ENCODE data around the gene DICER1. TPM values are rescaled to one million over a fixed set of nuclear protein-coding genes. Genes with fewer than 3 reads are reported as not detected.
A peak's percentile ranks its signal among the peaks of the same experiment; 100 is the strongest.

Gene DICER1
- total RNA-seq, 1 donor from 2014 or later: 118 TPM

GRCh38 chr14:95147597-95147996, 9.7 kb downstream of the DICER1 start:
- Mint-ChIP-seq H3K9me3 (ENCODE audit: low read depth) (peaks cover 15% of the 10 kb centered on the region), H3K36me3 (ENCODE audit: insufficient read depth) (peaks cover 20% of the 10 kb centered on the region), H3K27ac (no peak overlapping the region), H3K4me1 (ENCODE audit: low read depth) (peaks cover 25% of the 10 kb centered on the region), H3K27me3 (no peaks in the 10 kb centered on the region), H3K4me3 (ENCODE audit: low read depth) (no peak overlapping the region)
- TF ChIP-seq, protein P1, sequence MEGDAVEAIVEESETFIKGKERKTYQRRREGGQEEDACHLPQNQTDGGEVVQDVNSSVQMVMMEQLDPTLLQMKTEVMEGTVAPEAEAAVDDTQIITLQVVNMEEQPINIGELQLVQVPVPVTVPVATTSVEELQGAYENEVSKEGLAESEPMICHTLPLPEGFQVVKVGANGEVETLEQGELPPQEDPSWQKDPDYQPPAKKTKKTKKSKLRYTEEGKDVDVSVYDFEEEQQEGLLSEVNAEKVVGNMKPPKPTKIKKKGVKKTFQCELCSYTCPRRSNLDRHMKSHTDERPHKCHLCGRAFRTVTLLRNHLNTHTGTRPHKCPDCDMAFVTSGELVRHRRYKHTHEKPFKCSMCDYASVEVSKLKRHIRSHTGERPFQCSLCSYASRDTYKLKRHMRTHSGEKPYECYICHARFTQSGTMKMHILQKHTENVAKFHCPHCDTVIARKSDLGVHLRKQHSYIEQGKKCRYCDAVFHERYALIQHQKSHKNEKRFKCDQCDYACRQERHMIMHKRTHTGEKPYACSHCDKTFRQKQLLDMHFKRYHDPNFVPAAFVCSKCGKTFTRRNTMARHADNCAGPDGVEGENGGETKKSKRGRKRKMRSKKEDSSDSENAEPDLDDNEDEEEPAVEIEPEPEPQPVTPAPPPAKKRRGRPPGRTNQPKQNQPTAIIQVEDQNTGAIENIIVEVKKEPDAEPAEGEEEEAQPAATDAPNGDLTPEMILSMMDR (IDR thresholded peaks at IDR 0.05; ENCODE audit: unreplicated experiment): no peak
- DNase-seq (ENCODE audit: low spot score, unreplicated experiment): no peak

- Mint-ChIP-seq H3K4me1 (ENCODE audit: low read depth) (peaks cover 24% of the 10 kb centered on the region), H3K4me3 (ENCODE audit: low read depth) (no peak overlapping the region), H3K9me3 (ENCODE audit: low read depth) (peaks cover 15% of the 10 kb centered on the region), H3K27me3 (no peaks in the 10 kb centered on the region), H3K36me3 (ENCODE audit: insufficient read depth) (peaks cover 20% of the 10 kb centered on the region), H3K27ac (peak overlapping the region; percentile 70)
- TF ChIP-seq, protein P1 (IDR thresholded peaks at IDR 0.05; ENCODE audit: unreplicated experiment): no peak
- no peak for DNase-seq (ENCODE audit: low spot score, unreplicated experiment)
These were observed 11.1 kb downstream of the DICER1 start for GRCh38 chr14:95146079-95146771.

- no peak for DNase-seq (ENCODE audit: low spot score, unreplicated experiment)
- Mint-ChIP-seq H3K27me3 (no peaks in the 10 kb centered on the region), H3K36me3 (ENCODE audit: insufficient read depth) (peaks cover 20% of the 10 kb centered on the region), H3K27ac (no peak overlapping the region), H3K4me1 (ENCODE audit: low read depth) (peaks cover 27% of the 10 kb centered on the region), H3K4me3 (ENCODE audit: low read depth) (no peak overlapping the region), H3K9me3 (ENCODE audit: low read depth) (peaks cover 15% of the 10 kb centered on the region)
- TF ChIP-seq, protein P1 (IDR thresholded peaks at IDR 0.05; ENCODE audit: unreplicated experiment): no peak
These were observed 12.5 kb downstream of the DICER1 start for GRCh38 chr14:95144849-95145248.

- DNase-seq (ENCODE audit: low spot score, unreplicated experiment): no peak
- H3K9me3 Mint-ChIP-seq (ENCODE audit: low read depth): peaks cover 15% of the 10 kb centered on the region
- H3K27me3 Mint-ChIP-seq: no peaks in the 10 kb centered on the region
- no peak overlapping the region for H3K4me3 Mint-ChIP-seq (ENCODE audit: low read depth)
- peaks cover 26% of the 10 kb centered on the region for H3K4me1 Mint-ChIP-seq (ENCODE audit: low read depth)
- TF ChIP-seq, protein P1 (IDR thresholded peaks at IDR 0.05; ENCODE audit: unreplicated experiment): no peak
- H3K27ac Mint-ChIP-seq: no peak overlapping the region
- peaks cover 20% of the 10 kb centered on the region for H3K36me3 Mint-ChIP-seq (ENCODE audit: insufficient read depth)
These were observed 13.3 kb downstream of the DICER1 start for GRCh38 chr14:95143808-95144620.

DNA sequence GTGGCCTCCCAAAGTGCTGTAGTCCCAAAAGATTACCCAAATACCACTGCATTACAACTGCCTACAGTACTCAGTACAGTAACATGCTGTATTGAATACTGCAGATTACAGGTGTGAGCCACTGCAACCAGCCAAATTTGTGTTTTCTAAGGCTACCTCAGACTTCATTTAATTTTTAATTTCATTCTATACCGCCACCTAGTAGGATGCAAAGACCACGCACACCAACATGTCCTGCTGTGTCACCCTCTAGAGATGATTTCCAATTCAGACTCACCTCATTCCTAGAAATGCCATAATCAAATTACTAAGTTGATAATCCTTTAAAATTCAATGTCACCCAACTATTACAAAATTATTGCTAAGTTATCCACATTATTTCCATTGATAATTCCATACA, 15.1 kb downstream of the DICER1 start:
- Mint-ChIP-seq H3K36me3 (ENCODE audit: insufficient read depth) (peaks cover 17% of the 10 kb centered on the region), H3K9me3 (ENCODE audit: low read depth) (peaks cover 15% of the 10 kb centered on the region), H3K27me3 (no peaks in the 10 kb centered on the region), H3K4me3 (ENCODE audit: low read depth) (no peak overlapping the region), H3K4me1 (ENCODE audit: low read depth) (peaks cover 27% of the 10 kb centered on the region), H3K27ac (peak overlapping the region; percentile 10)
- DNase-seq (ENCODE audit: low spot score, unreplicated experiment): no peak
- TF ChIP-seq, protein P1 (IDR thresholded peaks at IDR 0.05; ENCODE audit: unreplicated experiment): no peak
